NCI-H510A (cell line): ENCODE data around the gene PLCL2.

Source experiments
- DNase-seq: peaks from one replicate; lab custom pipeline; 2025; lab: John Stamatoyannopoulos, UW

The PLCL2 gene

GRCh38 chr3:17011728-17012338 lies 127.1 kb downstream of the PLCL2 start:
- DNase-seq = no peak

- no peak for DNase-seq
Observed at GRCh38 chr3:17013050-17013449, 128.3 kb downstream of the PLCL2 start.

GRCh38 chr3:17013571-17013970 lies 128.8 kb downstream of the PLCL2 start:
- DNase-seq = no peak

- no peak for DNase-seq
Observed at GRCh38 chr3:17014284-17014683, 129.5 kb downstream of the PLCL2 start.

GRCh38 chr3:17014709-17015108 lies 130.0 kb downstream of the PLCL2 start:
- DNase-seq = no peak

- no peak for DNase-seq
Observed at GRCh38 chr3:17021614-17022013, 136.9 kb downstream of the PLCL2 start.

- DNase-seq = no peak
Observed at GRCh38 chr3:17023006-17023664, 138.4 kb downstream of the PLCL2 start.

- DNase-seq = no peak
Observed at GRCh38 chr3:17025594-17026139, 140.9 kb downstream of the PLCL2 start.

GRCh38 chr3:17027318-17027717 lies 142.6 kb downstream of the PLCL2 start:
- no peak for DNase-seq

GRCh38 chr3:17028363-17028762 lies 143.6 kb downstream of the PLCL2 start:
- no peak for DNase-seq

GRCh38 chr3:17030438-17030837 lies 145.7 kb downstream of the PLCL2 start:
- no peak for DNase-seq

GRCh38 chr3:17030956-17031652 lies 146.3 kb downstream of the PLCL2 start:
- no peak for DNase-seq

GRCh38 chr3:17032407-17033034 lies 147.8 kb downstream of the PLCL2 start:
- no peak for DNase-seq

- DNase-seq = no peak
Observed at GRCh38 chr3:17033516-17034168, 148.9 kb downstream of the PLCL2 start.

GRCh38 chr3:17035033-17035432 lies 150.3 kb downstream of the PLCL2 start:
- no peak for DNase-seq

- DNase-seq = no peak
Observed at GRCh38 chr3:17035966-17036365, 151.2 kb downstream of the PLCL2 start.

- no peak for DNase-seq
Observed at GRCh38 chr3:17038141-17038540, 153.4 kb downstream of the PLCL2 start.

- no peak for DNase-seq
Observed at GRCh38 chr3:17038900-17039553, 154.3 kb downstream of the PLCL2 start.

- no peak for DNase-seq
Observed at GRCh38 chr3:17039594-17039993, 154.8 kb downstream of the PLCL2 start.

GRCh38 chr3:17040322-17040989 lies 155.7 kb downstream of the PLCL2 start:
- no peak for DNase-seq

- DNase-seq = no peak
Observed at GRCh38 chr3:17040990-17041377, 156.2 kb downstream of the PLCL2 start.
